Measurements from ENCODE around the gene BNC1.

DNA sequence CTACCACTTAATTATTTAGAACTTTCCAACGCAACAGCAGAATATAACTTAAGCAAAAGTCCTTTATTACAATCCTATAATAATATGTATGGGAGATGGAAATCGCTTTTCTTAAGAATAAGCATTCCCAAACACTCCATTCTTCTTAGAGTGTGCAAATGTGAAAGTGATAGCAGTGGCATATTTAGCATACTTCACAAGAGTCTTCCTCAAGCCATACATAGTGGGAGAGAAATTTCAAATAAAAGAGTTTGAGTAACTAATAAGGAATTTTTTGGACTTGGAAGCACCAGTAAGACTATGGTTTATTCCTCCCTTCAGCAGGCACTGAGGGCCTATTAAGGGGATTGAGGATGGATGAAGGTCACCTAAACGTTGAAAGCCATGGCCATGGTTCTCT, 22.1 kb upstream of the BNC1 start:
- TF ChIP-seq EP300 (IDR thresholded peaks at IDR 0.05; ENCODE audit: borderline replicate concordance in 1 of 2, control insufficient read depth in 1 of 2, low read depth in 2 of 2, low read length in 2 of 2) (no peak), BRCA1 (IDR thresholded peaks at IDR 0.05; ENCODE audit: low read depth, low read length) (no peak), DPF2 (IDR thresholded peaks at IDR 0.05) (no peak), EZH2 (IDR thresholded peaks at IDR 0.05; ENCODE audit: borderline replicate concordance, control insufficient read depth, low read depth, low read length) (no peak), JUNB (IDR thresholded peaks at IDR 0.05) (no peak), BMI1 (IDR thresholded peaks at IDR 0.05; ENCODE audit: borderline replicate concordance) (no peak), ZNF24 (IDR thresholded peaks at IDR 0.05) (no peak), TAF1 (IDR thresholded peaks at IDR 0.05; ENCODE audit: borderline replicate concordance, low read depth, low read length) (no peak), ZSCAN29 (IDR thresholded peaks at IDR 0.05) (no peak), HCFC1 (IDR thresholded peaks at IDR 0.05; ENCODE audit: low read length) (no peak)
- TF ChIP-seq, protein P1, sequence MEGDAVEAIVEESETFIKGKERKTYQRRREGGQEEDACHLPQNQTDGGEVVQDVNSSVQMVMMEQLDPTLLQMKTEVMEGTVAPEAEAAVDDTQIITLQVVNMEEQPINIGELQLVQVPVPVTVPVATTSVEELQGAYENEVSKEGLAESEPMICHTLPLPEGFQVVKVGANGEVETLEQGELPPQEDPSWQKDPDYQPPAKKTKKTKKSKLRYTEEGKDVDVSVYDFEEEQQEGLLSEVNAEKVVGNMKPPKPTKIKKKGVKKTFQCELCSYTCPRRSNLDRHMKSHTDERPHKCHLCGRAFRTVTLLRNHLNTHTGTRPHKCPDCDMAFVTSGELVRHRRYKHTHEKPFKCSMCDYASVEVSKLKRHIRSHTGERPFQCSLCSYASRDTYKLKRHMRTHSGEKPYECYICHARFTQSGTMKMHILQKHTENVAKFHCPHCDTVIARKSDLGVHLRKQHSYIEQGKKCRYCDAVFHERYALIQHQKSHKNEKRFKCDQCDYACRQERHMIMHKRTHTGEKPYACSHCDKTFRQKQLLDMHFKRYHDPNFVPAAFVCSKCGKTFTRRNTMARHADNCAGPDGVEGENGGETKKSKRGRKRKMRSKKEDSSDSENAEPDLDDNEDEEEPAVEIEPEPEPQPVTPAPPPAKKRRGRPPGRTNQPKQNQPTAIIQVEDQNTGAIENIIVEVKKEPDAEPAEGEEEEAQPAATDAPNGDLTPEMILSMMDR (IDR thresholded peaks at IDR 0.05 in 2 of 3, conservative IDR thresholded peaks at IDR 0.05 in 1 of 3; ENCODE audit: control insufficient read depth in 2 of 3, extremely low read depth in 1 of 3, insufficient read depth in 1 of 3, low read depth in 3 of 3, low read length in 3 of 3): no peak

Data from GM12878 (cell line).